ENCODE results near the gene PHACTR3.

The PHACTR3 gene

GRCh38 chr20:59800309-59800708, 196.0 kb downstream of the PHACTR3 start:
- no peak for DNase-seq (ENCODE audit: low spot score)

GRCh38 chr20:59802018-59802417, 197.7 kb downstream of the PHACTR3 start:
- DNase-seq (ENCODE audit: low spot score): no peak

- no peak for DNase-seq (ENCODE audit: low spot score)
These were observed 198.3 kb downstream of the PHACTR3 start for GRCh38 chr20:59802471-59803221.

- no peak for DNase-seq (ENCODE audit: low spot score)
These were observed 200.0 kb downstream of the PHACTR3 start for GRCh38 chr20:59804347-59804746.

- no peak for DNase-seq (ENCODE audit: low spot score)
These were observed 200.7 kb downstream of the PHACTR3 start for GRCh38 chr20:59804871-59805665.

- DNase-seq (ENCODE audit: low spot score): no peak
These were observed 201.6 kb downstream of the PHACTR3 start for GRCh38 chr20:59805786-59806577.

- DNase-seq (ENCODE audit: low spot score): no peak
These were observed 202.2 kb downstream of the PHACTR3 start for GRCh38 chr20:59806578-59806975.

GRCh38 chr20:59807909-59808728, 203.8 kb downstream of the PHACTR3 start:
- no peak for DNase-seq (ENCODE audit: low spot score)

- DNase-seq (ENCODE audit: low spot score): no peak
These were observed 204.5 kb downstream of the PHACTR3 start for GRCh38 chr20:59808729-59809381.

- DNase-seq (ENCODE audit: low spot score): no peak
These were observed 205.5 kb downstream of the PHACTR3 start for GRCh38 chr20:59809630-59810448.

GRCh38 chr20:59810449-59811187, 206.3 kb downstream of the PHACTR3 start:
- no peak for DNase-seq (ENCODE audit: low spot score)

- no peak for DNase-seq (ENCODE audit: low spot score)
These were observed 207.4 kb downstream of the PHACTR3 start for GRCh38 chr20:59811681-59812171.

- no peak for DNase-seq (ENCODE audit: low spot score)
These were observed 208.2 kb downstream of the PHACTR3 start for GRCh38 chr20:59812286-59813125.

- DNase-seq (ENCODE audit: low spot score): no peak
These were observed 209.0 kb downstream of the PHACTR3 start for GRCh38 chr20:59813126-59813947.

- DNase-seq (ENCODE audit: low spot score): no peak
These were observed 209.9 kb downstream of the PHACTR3 start for GRCh38 chr20:59813948-59814839.

- no peak for DNase-seq (ENCODE audit: low spot score)
These were observed 210.6 kb downstream of the PHACTR3 start for GRCh38 chr20:59814840-59815340.
